Fibroblast of lung (primary cell): ENCODE data around the gene FARP1.

ENCODE experiments used
- CTCF ChIP-seq, 2 donors: IDR thresholded peaks in 1 of 2; conservative IDR thresholded peaks in 1 of 2; 1 replicate in 1 of 2; 2 replicates in 1 of 2; pipeline ENCODE4 v1.5.1; 2011 to 2012; ENCODE audit warnings: low read length in 2 of 2, control low read depth in 1 of 2, inconsistent platforms in 1 of 2, low read depth in 1 of 2, mild to moderate bottlenecking in 1 of 2
- EZH2 ChIP-seq: IDR thresholded peaks from 2 replicates; pipeline ENCODE4 v1.5.1; 2012; ENCODE audit warnings: low read length, control low read depth, mild to moderate bottlenecking; ENCODE audit errors: missing control alignments

- TF ChIP-seq CTCF (conservative IDR thresholded peaks at IDR 0.05 in 1 of 2, IDR thresholded peaks at IDR 0.05 in 1 of 2; ENCODE audit: low read depth in 1 of 2, low read length in 2 of 2): no peak
- TF ChIP-seq EZH2: no peak
Measured at GRCh38 chr13:98252931-98253470, 110.1 kb downstream of the FARP1 start.
